Neural cell (in vitro differentiated cells): ENCODE measurements around the gene CLBA1.

Source experiments
- CTCF ChIP-seq: fragments of 450-650 bp; IDR thresholded peaks from 2 replicates; pipeline ENCODE4 v1.5.1; 2014; ENCODE audit warnings: antibody characterized with exemption, mild to moderate bottlenecking, moderate library complexity; ENCODE audit not compliant: poor library complexity, severe bottlenecking
- EP300 ChIP-seq: fragments of 450-650 bp; conservative IDR thresholded peaks from 2 replicates; pipeline ENCODE4 v1.6.1; 2014; ENCODE audit warnings: antibody characterized with exemption, mild to moderate bottlenecking, moderate library complexity; ENCODE audit not compliant: poor library complexity, severe bottlenecking
- EZH2 ChIP-seq: fragments of 200-600, 300-800 bp; shearing (Covaris generic), sonication (generic); IDR thresholded peaks from 2 replicates; pipeline ENCODE4 v1.6.1; 2014; ENCODE audit warnings: antibody characterized with exemption, low read length, borderline replicate concordance, mild to moderate bottlenecking; ENCODE audit not compliant: insufficient read depth, poor library complexity, severe bottlenecking
- MXI1 ChIP-seq: fragments of 450-650 bp; conservative IDR thresholded peaks from 2 replicates; pipeline ENCODE4 v1.6.1; 2014; ENCODE audit warnings: antibody characterized with exemption, mild to moderate bottlenecking; ENCODE audit not compliant: poor library complexity, severe bottlenecking
- POLR2AphosphoS5 ChIP-seq: IDR thresholded peaks from 2 replicates; pipeline ENCODE4 v1.6.1; 2012
- RAD21 ChIP-seq: fragments of 450-650 bp; conservative IDR thresholded peaks from 2 replicates; pipeline ENCODE4 v1.6.1; 2014; ENCODE audit warnings: antibody characterized with exemption, mild to moderate bottlenecking, moderate library complexity

DNA sequence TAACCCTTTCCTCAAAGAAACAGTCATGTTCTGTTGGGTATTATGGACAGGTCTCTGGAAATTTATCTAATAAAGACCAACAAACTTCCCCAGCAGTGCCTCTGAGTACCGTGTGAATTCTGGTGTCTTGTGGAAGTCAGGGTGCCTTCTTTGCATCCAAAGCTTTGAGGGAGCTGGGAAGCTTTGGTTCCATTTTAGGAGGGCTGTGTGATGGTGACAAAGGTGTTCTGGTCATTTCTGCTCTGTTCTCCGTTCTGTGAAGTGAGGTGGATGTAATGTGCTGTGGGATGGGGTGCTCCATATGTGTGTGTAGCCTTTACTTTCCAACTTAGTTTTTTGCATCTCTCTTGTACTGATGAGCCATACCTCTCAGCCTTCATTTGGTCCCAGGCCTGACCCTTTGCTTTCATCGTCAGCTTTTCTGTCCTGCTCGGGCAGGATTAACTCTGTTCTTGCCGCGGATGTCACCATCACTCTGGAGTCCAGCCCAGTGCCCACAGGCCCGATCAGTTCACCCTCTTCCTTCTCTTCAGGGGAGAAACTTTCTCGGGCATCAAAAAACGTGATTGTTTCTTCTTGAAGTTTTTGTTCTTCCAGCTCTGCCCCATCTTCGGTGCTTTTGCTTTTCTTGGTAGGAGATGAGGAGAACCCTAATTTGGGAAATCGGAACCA, 47.8 kb upstream of the CLBA1 start:
- TF ChIP-seq CTCF (no peak), EZH2 (no peak), RAD21 (no peak), POLR2AphosphoS5 (no peak), MXI1 (no peak), EP300 (no peak)
